Fibroblast of lung (primary cell): ENCODE results near the gene CEP72. TPM values are rescaled to one million over a fixed set of nuclear protein-coding genes. Genes with fewer than 3 reads are reported as not detected.

Experiments used
- DNase-seq, 2 donors: peaks; one replicate each; pipeline versions ENCODE4 v3.0.0 to v3.0.0-alpha.2; 2010; ENCODE audit warnings: low read depth in 2 of 2
- H2AFZ ChIP-seq: 2 replicates; pipeline ENCODE4 v1.5.1; 2012; ENCODE audit warnings: low read length, control low read depth, inconsistent platforms
- H3K27ac ChIP-seq: 2 replicates; pipeline ENCODE4 v1.5.1; 2011; ENCODE audit warnings: low read length, control low read depth; ENCODE audit not compliant: insufficient read depth
- H3K27me3 ChIP-seq: 2 replicates; pipeline ENCODE4 v1.5.1; 2011; ENCODE audit warnings: mild to moderate bottlenecking, low read length; ENCODE audit not compliant: control insufficient read depth, insufficient read depth
- H3K36me3 ChIP-seq: 2 replicates; pipeline ENCODE4 v1.5.1; 2011; ENCODE audit warnings: low read length; ENCODE audit not compliant: control insufficient read depth, insufficient read depth
- H3K4me1 ChIP-seq: 2 replicates; pipeline ENCODE4 v1.5.1; 2011; ENCODE audit warnings: low read length; ENCODE audit not compliant: control insufficient read depth, insufficient read depth; ENCODE audit errors: extremely low read depth
- H3K4me2 ChIP-seq: 2 replicates; pipeline ENCODE4 v1.5.1; 2011; ENCODE audit warnings: low read length, control low read depth; ENCODE audit not compliant: insufficient read depth; ENCODE audit errors: extremely low read depth
- H3K4me3 ChIP-seq, 4 experiments: fragments of 200-600 bp in 1 of 4; sonication (generic) in 1 of 4; replicated peaks in 1 of 4; 2 replicates each; pipeline ENCODE4 v1.5.1; 2011 to 2016; ENCODE audit warnings: low read length in 4 of 4, low read depth in 3 of 4, mild to moderate bottlenecking in 3 of 4, control low read depth in 2 of 4, inconsistent platforms in 1 of 4, mixed read lengths in 1 of 4; ENCODE audit not compliant: insufficient read depth in 1 of 4; ENCODE audit errors: control extremely low read depth in 1 of 4
- H3K79me2 ChIP-seq: 2 replicates; pipeline ENCODE4 v1.5.1; 2012; ENCODE audit warnings: mild to moderate bottlenecking, low read length, inconsistent platforms; ENCODE audit not compliant: control insufficient read depth, insufficient read depth
- H3K9ac ChIP-seq: 2 replicates; pipeline ENCODE4 v1.5.1; 2011; ENCODE audit warnings: mild to moderate bottlenecking, low read length, control low read depth; ENCODE audit not compliant: insufficient read depth
- H3K9me3 ChIP-seq: 2 replicates; pipeline ENCODE4 v1.5.1; 2012; ENCODE audit warnings: low read depth, low read length; ENCODE audit not compliant: control insufficient read depth, insufficient read depth
- H4K20me1 ChIP-seq: 2 replicates; pipeline ENCODE4 v1.5.1; 2011; ENCODE audit warnings: low read length; ENCODE audit not compliant: control insufficient read depth, insufficient read depth; ENCODE audit errors: extremely low read depth
- EZH2 ChIP-seq: IDR thresholded peaks from 2 replicates; pipeline ENCODE4 v1.5.1; 2012; ENCODE audit warnings: low read length, control low read depth, mild to moderate bottlenecking; ENCODE audit errors: missing control alignments
- polyA minus RNA-seq: library from RNA; depleted of rRNA, polyadenylated mRNA; stranded (reverse); fragments of >200 nt; gene quantifications from 2 replicates; pipeline ENCODE4 v1.2.3, GENCODE V29; 2011; ENCODE audit warnings: low replicate concordance
- polyA plus RNA-seq, 2 donors: library from polyadenylated mRNA; depleted of rRNA in 1 of 2; stranded (reverse) in 1 of 2; unstranded in 1 of 2; fragments of >200 nt; gene quantifications; 2 replicates each; pipeline ENCODE4 v1.2.1, GENCODE V29; 2011 to 2012; ENCODE audit warnings: missing spikeins in 1 of 2
- total RNA-seq: library from RNA; depleted of rRNA; stranded (reverse); fragments of >200 nt; gene quantifications from 2 replicates; pipeline ENCODE4 v1.2.1, GENCODE V29; 2014
- TF ChIP-seq, protein P1 (sequence below), 2 donors: IDR thresholded peaks in 1 of 2; conservative IDR thresholded peaks in 1 of 2; 1 replicate in 1 of 2; 2 replicates in 1 of 2; pipeline ENCODE4 v1.5.1; 2011 to 2012; ENCODE audit warnings: low read length in 2 of 2, control low read depth in 1 of 2, inconsistent platforms in 1 of 2, low read depth in 1 of 2, mild to moderate bottlenecking in 1 of 2

The CEP72 gene, protein sequence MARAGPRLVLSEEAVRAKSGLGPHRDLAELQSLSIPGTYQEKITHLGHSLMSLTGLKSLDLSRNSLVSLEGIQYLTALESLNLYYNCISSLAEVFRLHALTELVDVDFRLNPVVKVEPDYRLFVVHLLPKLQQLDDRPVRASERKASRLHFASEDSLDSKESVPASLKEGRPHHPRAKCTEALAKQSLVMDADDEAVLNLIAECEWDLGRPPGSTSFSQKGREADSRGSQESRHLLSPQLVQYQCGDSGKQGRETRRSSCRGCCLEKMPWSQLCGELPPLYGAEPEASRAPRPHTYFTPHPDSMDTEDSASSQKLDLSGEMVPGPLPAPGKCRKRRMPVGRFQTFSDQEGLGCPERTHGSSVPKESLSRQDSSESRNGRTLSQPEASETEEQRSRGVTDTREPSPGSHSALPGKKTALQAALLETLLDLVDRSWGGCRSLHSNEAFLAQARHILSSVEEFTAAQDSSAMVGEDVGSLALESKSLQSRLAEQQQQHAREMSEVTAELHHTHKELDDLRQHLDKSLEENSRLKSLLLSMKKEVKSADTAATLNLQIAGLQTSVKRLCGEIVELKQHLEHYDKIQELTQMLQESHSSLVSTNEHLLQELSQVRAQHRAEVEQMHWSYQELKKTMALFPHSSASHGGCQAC
- total RNA-seq: 1.5 and 2.5 TPM in 2 replicates
- 0.92 and 2.4 TPM in 2 replicates for polyA plus RNA-seq
- polyA plus RNA-seq (2012): 0.79 and 2.3 TPM in 2 replicates
- 1.3 and 14.6 TPM in 2 replicates for polyA minus RNA-seq

DNA sequence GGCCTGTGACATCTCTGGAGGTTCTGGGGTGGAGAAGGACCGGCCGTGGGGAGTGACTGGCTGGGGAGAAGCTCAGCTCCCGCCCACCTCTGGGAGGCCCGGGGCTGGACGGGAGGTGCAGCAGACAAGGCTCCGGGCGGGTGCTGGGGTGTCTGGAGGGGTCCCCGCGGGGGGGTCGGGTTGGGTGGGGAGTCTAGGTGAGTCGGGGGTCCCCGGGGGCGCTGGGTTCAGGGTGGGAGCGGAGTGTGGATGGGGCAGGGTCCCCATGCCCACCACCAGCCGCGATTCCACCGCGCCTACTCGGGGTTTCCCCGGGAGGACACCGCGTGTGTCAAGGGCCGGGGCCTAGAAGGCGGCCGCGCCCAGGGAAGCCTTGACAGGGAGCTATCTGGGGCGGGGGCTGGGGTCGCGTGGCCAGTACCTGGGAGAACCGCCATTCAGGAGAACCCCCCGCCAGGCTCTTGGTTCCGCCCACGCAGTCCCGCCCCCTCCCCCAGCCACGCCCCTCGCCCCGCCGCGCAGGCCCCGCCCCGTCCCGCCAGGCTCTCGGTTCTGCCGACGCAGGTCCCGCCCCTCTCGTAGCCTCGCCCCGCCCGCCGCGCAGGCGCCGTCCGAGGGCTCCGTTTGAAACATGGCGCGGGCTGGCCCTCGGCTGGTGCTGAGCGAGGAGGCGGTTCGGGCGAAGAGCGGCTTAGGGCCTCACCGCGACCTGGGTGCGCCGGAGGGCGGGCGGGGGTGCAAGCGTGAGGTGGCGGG is at the start of gene CEP72:
Gene CEP72 (plus strand): TSS at position 610 of the 756 bp plus-strand sequence. CDS start 22 bp downstream, at position 632.
- TF ChIP-seq, protein P1, sequence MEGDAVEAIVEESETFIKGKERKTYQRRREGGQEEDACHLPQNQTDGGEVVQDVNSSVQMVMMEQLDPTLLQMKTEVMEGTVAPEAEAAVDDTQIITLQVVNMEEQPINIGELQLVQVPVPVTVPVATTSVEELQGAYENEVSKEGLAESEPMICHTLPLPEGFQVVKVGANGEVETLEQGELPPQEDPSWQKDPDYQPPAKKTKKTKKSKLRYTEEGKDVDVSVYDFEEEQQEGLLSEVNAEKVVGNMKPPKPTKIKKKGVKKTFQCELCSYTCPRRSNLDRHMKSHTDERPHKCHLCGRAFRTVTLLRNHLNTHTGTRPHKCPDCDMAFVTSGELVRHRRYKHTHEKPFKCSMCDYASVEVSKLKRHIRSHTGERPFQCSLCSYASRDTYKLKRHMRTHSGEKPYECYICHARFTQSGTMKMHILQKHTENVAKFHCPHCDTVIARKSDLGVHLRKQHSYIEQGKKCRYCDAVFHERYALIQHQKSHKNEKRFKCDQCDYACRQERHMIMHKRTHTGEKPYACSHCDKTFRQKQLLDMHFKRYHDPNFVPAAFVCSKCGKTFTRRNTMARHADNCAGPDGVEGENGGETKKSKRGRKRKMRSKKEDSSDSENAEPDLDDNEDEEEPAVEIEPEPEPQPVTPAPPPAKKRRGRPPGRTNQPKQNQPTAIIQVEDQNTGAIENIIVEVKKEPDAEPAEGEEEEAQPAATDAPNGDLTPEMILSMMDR (conservative IDR thresholded peaks at IDR 0.05 in 1 of 2, IDR thresholded peaks at IDR 0.05 in 1 of 2; ENCODE audit: low read depth in 1 of 2, low read length in 2 of 2): no peak
- TF ChIP-seq EZH2: no peak
- Histone ChIP-seq H3K27me3 (no peaks in the 10 kb centered on the region), H3K4me2 (peak within 1 kb of the TSS; percentile 90), H4K20me1 (no peaks in the 10 kb centered on the region), H3K9me3 (no peaks in the 10 kb centered on the region), H3K9ac (peak within 1 kb of the TSS; percentile 59), H3K79me2 (peaks cover 24% of the 10 kb centered on the region), H3K36me3 (no peaks in the 10 kb centered on the region), H3K27ac (no peak within 1 kb of the TSS), H3K4me3 (peak within 1 kb of the TSS; percentile 67 to 79 (median 73)), H3K4me1 (no peaks in the 10 kb centered on the region), H2AFZ (peak within 1 kb of the TSS; percentile 87)
- peak; percentile 72 to 77 for DNase-seq

DNA sequence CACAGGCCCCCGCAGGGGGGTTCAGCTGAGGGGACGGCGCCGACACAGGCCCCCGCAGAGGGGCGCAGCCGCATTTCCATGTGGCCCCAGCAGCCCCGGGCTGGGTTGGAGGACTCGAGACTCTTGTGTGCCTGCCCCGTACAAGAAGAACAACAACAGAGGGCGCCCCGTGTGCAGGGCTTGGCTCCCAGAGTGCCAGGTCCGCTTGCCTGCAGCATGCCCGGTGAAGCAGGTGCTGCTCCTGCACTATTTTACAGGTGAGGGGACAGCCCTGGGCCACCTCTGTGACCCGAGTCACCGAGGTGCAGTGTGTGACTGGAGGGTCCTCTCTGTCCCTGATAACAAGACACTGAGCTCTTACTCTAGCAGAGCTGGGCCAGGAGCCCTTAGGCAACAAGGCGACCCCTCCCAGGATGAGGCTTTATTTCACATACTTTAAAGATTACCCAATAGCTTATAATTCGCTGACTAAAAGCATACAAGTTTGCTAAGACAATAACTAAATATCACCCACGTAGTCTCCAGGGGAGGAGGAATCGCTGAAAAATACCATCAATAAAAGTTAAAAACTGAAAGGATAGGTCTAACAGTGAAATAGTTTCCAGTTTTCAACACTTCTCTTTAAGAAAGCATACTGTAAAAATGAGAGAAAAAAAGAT is 46.2 kb upstream of the CEP72 start:
- no peak overlapping the region for H3K4me2 ChIP-seq
- no peak overlapping the region for H3K9ac ChIP-seq

More for the DNA sequence above, 46.2 kb upstream of the CEP72 start:
- Histone ChIP-seq H3K9me3 (no peaks in the 10 kb centered on the region), H3K4me3 (no peak overlapping the region), H3K4me1 (no peaks in the 10 kb centered on the region), H2AFZ (no peak overlapping the region), H3K36me3 (no peaks in the 10 kb centered on the region), H4K20me1 (no peaks in the 10 kb centered on the region), H3K27me3 (peaks cover 22% of the 10 kb centered on the region), H3K27ac (no peak overlapping the region), H3K79me2 (no peaks in the 10 kb centered on the region)
- DNase-seq: peak; percentile 10 to 28
- TF ChIP-seq, protein P1 (conservative IDR thresholded peaks at IDR 0.05 in 1 of 2, IDR thresholded peaks at IDR 0.05 in 1 of 2; ENCODE audit: low read depth in 1 of 2, low read length in 2 of 2): no peak
- TF ChIP-seq EZH2: no peak
